ENCODE data around the gene TRIO. TPM values are rescaled to one million over a fixed set of nuclear protein-coding genes. Genes with fewer than 3 reads are reported as not detected.

TRIO gene
- total and polyA plus RNA-seq, 3 experiments from 2014 or later, result 0.89 to 4.4 (median 4.2) TPM

- H3K27ac ChIP-seq (ENCODE audit: low read depth, low read length), result no peak overlapping the region
- no peak for DNase-seq
- no peaks in the 10 kb centered on the region for H3K9me3 ChIP-seq (ENCODE audit: low read length)
- no peak overlapping the region for H3K4me3 ChIP-seq (ENCODE audit: low read length)
- H3K27me3 ChIP-seq (ENCODE audit: insufficient read depth, low read length, poor library complexity, severe bottlenecking), result peaks cover 3% of the 10 kb centered on the region
- Mint-ChIP-seq H3K36me3 (peaks cover 0 to under 1% (median 0%) of the 10 kb centered on the region in 3 donors), H3K4me1 (no peaks in the 10 kb centered on the region), H3K27me3 (peaks cover 0 to 26% of the 10 kb centered on the region in 2 donors), H3K27ac (no peak overlapping the region), H3K4me3 (no peak overlapping the region), H3K9me3 (peaks cover 0 to 5% (median 2%) of the 10 kb centered on the region in 5 donors)
- H3K4me1 ChIP-seq (ENCODE audit: insufficient read depth, low read length), result no peaks in the 10 kb centered on the region
- POLR2A ChIA-PET, result no interaction called here
- H3K36me3 ChIP-seq (ENCODE audit: insufficient read depth, low read length), result no peaks in the 10 kb centered on the region
- CTCF ChIA-PET, result no interaction called here
These were observed 47.3 kb downstream of the TRIO start for GRCh38 chr5:14190194-14191164.

- no peak for DNase-seq
- Mint-ChIP-seq H3K9me3 (peaks cover 0 to 7% (median 3%) of the 10 kb centered on the region in 5 donors), H3K27me3 (peaks cover 0 to 24% of the 10 kb centered on the region in 2 donors), H3K36me3 (peaks cover 0 to 3% (median 0%) of the 10 kb centered on the region in 3 donors), H3K27ac (no peak overlapping the region), H3K4me3 (no peak overlapping the region), H3K4me1 (no peaks in the 10 kb centered on the region)
- ChIA-PET CTCF (no interaction called here), POLR2A (no interaction called here)
- Histone ChIP-seq H3K4me1 (ENCODE audit: insufficient read depth, low read length) (no peaks in the 10 kb centered on the region), H3K27me3 (ENCODE audit: insufficient read depth, low read length, poor library complexity, severe bottlenecking) (peaks cover 4% of the 10 kb centered on the region), H3K36me3 (ENCODE audit: insufficient read depth, low read length) (no peaks in the 10 kb centered on the region), H3K4me3 (ENCODE audit: low read length) (no peak overlapping the region), H3K27ac (ENCODE audit: low read depth, low read length) (no peak overlapping the region), H3K9me3 (ENCODE audit: low read length) (no peaks in the 10 kb centered on the region)
These were observed 48.2 kb downstream of the TRIO start for GRCh38 chr5:14191325-14191724.

DNA sequence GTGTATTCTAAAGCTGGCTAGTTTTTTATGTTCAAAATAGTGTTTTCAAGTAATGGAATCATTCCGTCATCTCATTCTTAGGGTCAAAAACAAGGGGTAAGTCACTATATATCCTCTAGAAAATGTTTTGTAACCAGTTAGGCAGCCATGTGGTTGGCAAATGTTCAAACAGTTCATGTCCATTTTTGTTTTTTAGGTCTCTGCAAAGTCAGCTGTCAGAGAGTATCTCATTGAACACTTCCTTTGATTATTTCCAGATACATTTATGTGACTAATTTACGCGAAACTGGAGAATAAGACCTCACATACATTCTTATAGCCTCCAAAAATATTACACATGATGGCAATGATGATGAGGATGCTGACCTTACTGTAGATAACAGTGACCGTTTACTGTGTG is 50.4 kb downstream of the TRIO start:
- H3K4me3 Mint-ChIP-seq, result no peak overlapping the region
- Histone ChIP-seq H3K27me3 (ENCODE audit: insufficient read depth, low read length, poor library complexity, severe bottlenecking) (peaks cover 4% of the 10 kb centered on the region), H3K36me3 (ENCODE audit: insufficient read depth, low read length) (no peaks in the 10 kb centered on the region), H3K4me3 (ENCODE audit: low read length) (no peak overlapping the region), H3K4me1 (ENCODE audit: insufficient read depth, low read length) (no peaks in the 10 kb centered on the region), H3K27ac (ENCODE audit: low read depth, low read length) (no peak overlapping the region), H3K9me3 (ENCODE audit: low read length) (no peaks in the 10 kb centered on the region)
- peaks cover 0 to 31% of the 10 kb centered on the region in 2 donors for H3K27me3 Mint-ChIP-seq
- DNase-seq, result no peak
- POLR2A ChIA-PET, result no interaction called here
- peaks cover 0 to 7% (median 3%) of the 10 kb centered on the region in 5 donors for H3K9me3 Mint-ChIP-seq
- peaks cover 0 to 7% (median 0%) of the 10 kb centered on the region in 3 donors for H3K36me3 Mint-ChIP-seq
- CTCF ChIA-PET, result no interaction called here
- no peaks in the 10 kb centered on the region for H3K4me1 Mint-ChIP-seq
- H3K27ac Mint-ChIP-seq, result no peak overlapping the region

- H3K27me3 Mint-ChIP-seq, result peaks cover 0 to 22% of the 10 kb centered on the region in 2 donors
- no peak overlapping the region for H3K4me3 Mint-ChIP-seq
- H3K9me3 ChIP-seq (ENCODE audit: low read length), result no peaks in the 10 kb centered on the region
- H3K4me1 ChIP-seq (ENCODE audit: insufficient read depth, low read length), result no peaks in the 10 kb centered on the region
- peaks cover 4% of the 10 kb centered on the region for H3K27me3 ChIP-seq (ENCODE audit: insufficient read depth, low read length, poor library complexity, severe bottlenecking)
- peaks cover 0 to 7% (median 3%) of the 10 kb centered on the region in 5 donors for H3K9me3 Mint-ChIP-seq
- no peak overlapping the region for H3K27ac Mint-ChIP-seq
- no peak overlapping the region for H3K4me3 ChIP-seq (ENCODE audit: low read length)
- H3K4me1 Mint-ChIP-seq, result no peaks in the 10 kb centered on the region
- no peak for DNase-seq
- ChIA-PET CTCF (no interaction called here), POLR2A (no interaction called here)
- H3K27ac ChIP-seq (ENCODE audit: low read depth, low read length), result no peak overlapping the region
- peaks cover 0 to 7% (median 0%) of the 10 kb centered on the region in 3 donors for H3K36me3 Mint-ChIP-seq
- H3K36me3 ChIP-seq (ENCODE audit: insufficient read depth, low read length), result no peaks in the 10 kb centered on the region
These were observed 52.4 kb downstream of the TRIO start for GRCh38 chr5:14195588-14195987.

GRCh38 chr5:14197056-14197455 is 53.9 kb downstream of the TRIO start:
- Histone ChIP-seq H3K4me3 (ENCODE audit: low read length) (no peak overlapping the region), H3K4me1 (ENCODE audit: insufficient read depth, low read length) (no peaks in the 10 kb centered on the region), H3K9me3 (ENCODE audit: low read length) (no peaks in the 10 kb centered on the region), H3K36me3 (ENCODE audit: insufficient read depth, low read length) (no peaks in the 10 kb centered on the region), H3K27ac (ENCODE audit: low read depth, low read length) (no peak overlapping the region), H3K27me3 (ENCODE audit: insufficient read depth, low read length, poor library complexity, severe bottlenecking) (peaks cover 4% of the 10 kb centered on the region)
- Mint-ChIP-seq H3K27ac (peak overlapping the region in 1 of 8 donors; percentile 0), H3K36me3 (peaks cover 0 to 7% (median 0%) of the 10 kb centered on the region in 3 donors), H3K9me3 (peaks cover 0 to 14% (median 5%) of the 10 kb centered on the region in 5 donors), H3K27me3 (peaks cover 0 to 22% of the 10 kb centered on the region in 2 donors), H3K4me3 (no peak overlapping the region), H3K4me1 (no peaks in the 10 kb centered on the region)
- CTCF ChIA-PET, result no interaction called here
- POLR2A ChIA-PET, result no interaction called here
- DNase-seq, result no peak

- Histone ChIP-seq H3K27ac (ENCODE audit: low read depth, low read length) (no peak overlapping the region), H3K4me3 (ENCODE audit: low read length) (no peak overlapping the region), H3K4me1 (ENCODE audit: insufficient read depth, low read length) (no peaks in the 10 kb centered on the region), H3K27me3 (ENCODE audit: insufficient read depth, low read length, poor library complexity, severe bottlenecking) (peaks cover 4% of the 10 kb centered on the region), H3K36me3 (ENCODE audit: insufficient read depth, low read length) (no peaks in the 10 kb centered on the region), H3K9me3 (ENCODE audit: low read length) (no peaks in the 10 kb centered on the region)
- H3K4me3 Mint-ChIP-seq, result no peak overlapping the region
- H3K27me3 Mint-ChIP-seq, result peaks cover 2 to 28% of the 10 kb centered on the region in 2 donors
- CTCF ChIA-PET, result no interaction called here
- H3K36me3 Mint-ChIP-seq, result peaks cover 0 to 7% (median 0%) of the 10 kb centered on the region in 3 donors
- peaks cover 0 to 16% (median 3%) of the 10 kb centered on the region in 5 donors for H3K9me3 Mint-ChIP-seq
- no peak for DNase-seq
- H3K4me1 Mint-ChIP-seq, result no peaks in the 10 kb centered on the region
- H3K27ac Mint-ChIP-seq, result no peak overlapping the region
- POLR2A ChIA-PET, result no interaction called here
These were observed 56.8 kb downstream of the TRIO start for GRCh38 chr5:14199902-14200301.

GRCh38 chr5:14200312-14200990 is 57.3 kb downstream of the TRIO start:
- Histone ChIP-seq H3K36me3 (ENCODE audit: insufficient read depth, low read length) (no peaks in the 10 kb centered on the region), H3K27ac (ENCODE audit: low read depth, low read length) (no peak overlapping the region), H3K4me1 (ENCODE audit: insufficient read depth, low read length) (no peaks in the 10 kb centered on the region), H3K9me3 (ENCODE audit: low read length) (no peaks in the 10 kb centered on the region), H3K4me3 (ENCODE audit: low read length) (no peak overlapping the region), H3K27me3 (ENCODE audit: insufficient read depth, low read length, poor library complexity, severe bottlenecking) (peaks cover under 1% of the 10 kb centered on the region)
- DNase-seq, result no peak
- Mint-ChIP-seq H3K27ac (peak overlapping the region in 1 of 8 donors; percentile 33), H3K36me3 (peaks cover 0 to 6% (median 0%) of the 10 kb centered on the region in 3 donors), H3K4me1 (no peaks in the 10 kb centered on the region), H3K27me3 (peaks cover 2 to 30% of the 10 kb centered on the region in 2 donors), H3K9me3 (peaks cover 0 to 15% (median 3%) of the 10 kb centered on the region in 5 donors), H3K4me3 (no peak overlapping the region)
- POLR2A ChIA-PET, result no interaction called here
- CTCF ChIA-PET, result no interaction called here

Measured in CD8-positive, alpha-beta memory T cell (primary cell).